Stomach (tissue), 4 donors: ENCODE measurements around the gene CDKN1C.

Experiments used
- CTCF ChIP-seq, 7 experiments: fragments of 450-650 bp in 4 of 7; fragments of 200-600 bp in 3 of 7; sonication (generic) in 3 of 7; IDR thresholded peaks; one replicate each; pipeline ENCODE4 v1.5.1; 2016 to 2019; ENCODE audit warnings: antibody characterized with exemption in 7 of 7, control low read depth in 2 of 7, mild to moderate bottlenecking in 1 of 7
- EP300 ChIP-seq: sonication (generic); formaldehyde crosslinking; IDR thresholded peaks from one replicate; pipeline ENCODE4 v1.6.1; 2017; ENCODE audit warnings: antibody characterized with exemption
- POLR2A ChIP-seq, 4 donors: fragments of 450-650 bp; IDR thresholded peaks; one replicate each; pipeline ENCODE4 v1.6.1; 2016; ENCODE audit warnings: antibody characterized with exemption in 4 of 4, control low read depth in 2 of 4, mild to moderate bottlenecking in 1 of 4, moderate library complexity in 1 of 4

- TF ChIP-seq CTCF (IDR thresholded peaks at IDR 0.05) = no peak
- TF ChIP-seq EP300 = no peak
- no peak for TF ChIP-seq POLR2A (IDR thresholded peaks at IDR 0.05)
These were observed 28.2 kb upstream of the CDKN1C start for GRCh38 chr11:2913776-2914175.
